OCI-LY1 (cell line): ENCODE data around the gene DRD4.

Experiments
- H2AFZ ChIP-seq: fragments of 200-600 bp; sonication (generic), shearing (Covaris generic); 2 replicates; pipeline ENCODE4 v1.6.0; 2014; ENCODE audit warnings: antibody characterized with exemption, mild to moderate bottlenecking, low read length
- H3F3A ChIP-seq: fragments of 200-600 bp; sonication (generic), shearing (Covaris generic); 2 replicates; pipeline ENCODE4 v1.6.0; 2014; ENCODE audit warnings: mild to moderate bottlenecking, antibody characterized with exemption, low read length, moderate library complexity; ENCODE audit not compliant: insufficient read depth
- H3K27ac ChIP-seq: fragments of 200-600 bp; sonication (generic); 2 replicates; pipeline ENCODE4 v1.5.1; 2014; ENCODE audit warnings: low read length, mixed run types, mild to moderate bottlenecking, low read depth; ENCODE audit not compliant: poor library complexity, severe bottlenecking
- H3K27me3 ChIP-seq: fragments of 200-600 bp; sonication (generic); 2 replicates; pipeline ENCODE4 v1.6.0; 2014; ENCODE audit warnings: antibody characterized with exemption, mild to moderate bottlenecking, low read length, moderate library complexity; ENCODE audit not compliant: insufficient read depth
- H3K36me3 ChIP-seq: fragments of 200-600 bp; sonication (generic); 2 replicates; pipeline ENCODE4 v1.6.1; 2014; ENCODE audit warnings: mild to moderate bottlenecking, antibody characterized with exemption, low read length, moderate library complexity, mixed read lengths; ENCODE audit not compliant: insufficient read depth
- H3K4me1 ChIP-seq: fragments of 200-600 bp; sonication (generic); 2 replicates; pipeline ENCODE4 v1.5.1; 2014; ENCODE audit warnings: mild to moderate bottlenecking, low read length, moderate library complexity; ENCODE audit not compliant: insufficient read depth, severe bottlenecking
- H3K4me2 ChIP-seq: fragments of 200-600 bp; sonication (generic), shearing (Covaris generic); 2 replicates; pipeline ENCODE4 v1.6.1; 2014; ENCODE audit warnings: low read length
- H3K4me3 ChIP-seq: fragments of 200-600 bp; sonication (generic); 2 replicates; pipeline ENCODE4 v1.5.1; 2014; ENCODE audit warnings: low read length, low read depth, mild to moderate bottlenecking, mixed read lengths; ENCODE audit not compliant: poor library complexity, severe bottlenecking
- H3K79me2 ChIP-seq: fragments of 200-600 bp; shearing (Covaris generic); 2 replicates; pipeline ENCODE4 v1.6.1; 2016; ENCODE audit warnings: mixed run types, low read length, mixed read lengths; ENCODE audit not compliant: insufficient read depth
- H3K9ac ChIP-seq: fragments of 200-600 bp; sonication (generic), shearing (Covaris generic); 2 replicates; pipeline ENCODE4 v1.6.1; 2014; ENCODE audit warnings: mild to moderate bottlenecking, low read length, mixed read lengths
- H3K9me2 ChIP-seq: fragments of 200-600 bp; sonication (generic), shearing (Covaris generic); 2 replicates; pipeline ENCODE4 v1.6.1; 2014; ENCODE audit warnings: low read depth, mild to moderate bottlenecking, low read length, mixed read lengths
- H3K9me3 ChIP-seq: fragments of 200-600 bp; shearing (Covaris generic); 2 replicates; pipeline ENCODE4 v1.6.1; 2014; ENCODE audit warnings: low read length, mixed read lengths
- H4K20me1 ChIP-seq: fragments of 200-600 bp; sonication (generic), shearing (Covaris generic); 2 replicates; pipeline ENCODE4 v1.6.0; 2016; ENCODE audit warnings: mild to moderate bottlenecking, low read length; ENCODE audit not compliant: insufficient read depth
- EZH2 ChIP-seq: fragments of 200-600 bp; sonication (generic), shearing (Covaris generic); IDR thresholded peaks from 2 replicates; pipeline ENCODE4 v1.8.0; 2017; ENCODE audit warnings: borderline replicate concordance, mixed run types, mild to moderate bottlenecking, antibody characterized with exemption, low read length, moderate library complexity, mixed read lengths
- TF ChIP-seq, protein P1 (sequence below): fragments of 200-600 bp; sonication (generic), shearing (Covaris generic); IDR thresholded peaks from 2 replicates; pipeline ENCODE4 v1.5.1; 2017; ENCODE audit warnings: mild to moderate bottlenecking, antibody characterized with exemption, low read length, moderate library complexity, mixed read lengths

The DRD4 gene

GRCh38 chr11:592918-593317 is 44.2 kb upstream of the DRD4 start:
- peaks cover 92% of the 10 kb centered on the region for H3K36me3 ChIP-seq
- no peaks in the 10 kb centered on the region for H3K27me3 ChIP-seq
- no peaks in the 10 kb centered on the region for H3K79me2 ChIP-seq
- H4K20me1 ChIP-seq: no peaks in the 10 kb centered on the region
- H3K4me3 ChIP-seq: no peak overlapping the region
- H3K9ac ChIP-seq: no peak overlapping the region
- H3K9me3 ChIP-seq: no peaks in the 10 kb centered on the region
- no peaks in the 10 kb centered on the region for H3K9me2 ChIP-seq
- no peak for TF ChIP-seq EZH2
- TF ChIP-seq, protein P1, sequence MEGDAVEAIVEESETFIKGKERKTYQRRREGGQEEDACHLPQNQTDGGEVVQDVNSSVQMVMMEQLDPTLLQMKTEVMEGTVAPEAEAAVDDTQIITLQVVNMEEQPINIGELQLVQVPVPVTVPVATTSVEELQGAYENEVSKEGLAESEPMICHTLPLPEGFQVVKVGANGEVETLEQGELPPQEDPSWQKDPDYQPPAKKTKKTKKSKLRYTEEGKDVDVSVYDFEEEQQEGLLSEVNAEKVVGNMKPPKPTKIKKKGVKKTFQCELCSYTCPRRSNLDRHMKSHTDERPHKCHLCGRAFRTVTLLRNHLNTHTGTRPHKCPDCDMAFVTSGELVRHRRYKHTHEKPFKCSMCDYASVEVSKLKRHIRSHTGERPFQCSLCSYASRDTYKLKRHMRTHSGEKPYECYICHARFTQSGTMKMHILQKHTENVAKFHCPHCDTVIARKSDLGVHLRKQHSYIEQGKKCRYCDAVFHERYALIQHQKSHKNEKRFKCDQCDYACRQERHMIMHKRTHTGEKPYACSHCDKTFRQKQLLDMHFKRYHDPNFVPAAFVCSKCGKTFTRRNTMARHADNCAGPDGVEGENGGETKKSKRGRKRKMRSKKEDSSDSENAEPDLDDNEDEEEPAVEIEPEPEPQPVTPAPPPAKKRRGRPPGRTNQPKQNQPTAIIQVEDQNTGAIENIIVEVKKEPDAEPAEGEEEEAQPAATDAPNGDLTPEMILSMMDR: no peak
- no peak overlapping the region for H2AFZ ChIP-seq
- H3F3A ChIP-seq: no peaks in the 10 kb centered on the region
- no peaks in the 10 kb centered on the region for H3K4me1 ChIP-seq
- no peak overlapping the region for H3K27ac ChIP-seq
- H3K4me2 ChIP-seq: no peak overlapping the region

DNA sequence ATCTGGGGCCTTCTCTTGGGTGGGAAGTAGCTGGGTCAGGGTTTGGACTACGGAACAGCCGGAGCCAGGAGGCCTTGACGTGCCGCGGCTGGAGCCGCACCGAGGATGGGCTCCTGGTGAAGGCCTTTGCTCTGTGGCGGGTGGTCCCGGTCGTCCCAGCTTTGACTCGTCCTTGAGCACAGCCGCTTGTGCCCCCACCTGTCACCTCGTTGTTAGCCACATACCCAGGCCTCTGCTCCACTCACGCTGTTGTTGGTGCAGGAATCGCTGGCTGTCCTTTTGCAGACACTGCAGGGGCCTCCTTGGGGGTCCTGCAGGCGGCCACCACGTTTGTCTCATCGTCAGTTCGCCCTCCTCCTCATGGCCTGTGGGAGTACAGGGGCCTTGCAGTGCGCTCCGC is 43.7 kb upstream of the DRD4 start:
- Histone ChIP-seq H3K4me2 (no peak overlapping the region), H3K27me3 (no peaks in the 10 kb centered on the region), H3K4me1 (no peaks in the 10 kb centered on the region), H2AFZ (no peak overlapping the region), H3K4me3 (no peak overlapping the region), H3K27ac (no peak overlapping the region), H3K36me3 (peaks cover 92% of the 10 kb centered on the region), H4K20me1 (no peaks in the 10 kb centered on the region), H3K9me3 (no peaks in the 10 kb centered on the region), H3K9me2 (no peaks in the 10 kb centered on the region), H3K9ac (no peak overlapping the region), H3F3A (no peaks in the 10 kb centered on the region), H3K79me2 (no peaks in the 10 kb centered on the region)
- no peak for TF ChIP-seq EZH2
- TF ChIP-seq, protein P1: no peak

DNA sequence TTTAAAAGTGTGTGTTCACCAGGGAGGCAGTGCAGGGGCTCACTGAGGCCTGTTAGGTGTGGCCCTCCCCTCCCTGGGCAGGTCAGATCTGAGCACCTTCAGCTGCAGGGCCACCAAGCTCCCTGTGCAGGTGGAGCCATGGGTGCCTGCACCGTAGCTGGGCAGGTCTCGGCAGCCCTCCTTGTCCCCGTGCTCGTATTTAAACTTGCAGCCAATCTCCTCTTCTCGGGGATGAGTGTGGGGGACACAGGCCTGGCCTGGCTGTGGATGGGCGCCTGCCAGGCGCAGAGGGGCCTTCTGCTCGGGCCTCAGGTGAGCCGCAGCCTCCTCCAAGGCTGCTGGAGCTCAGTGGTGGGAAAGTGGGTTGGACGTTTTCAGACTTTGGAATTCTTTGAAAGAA is 41.7 kb upstream of the DRD4 start:
- H3K36me3 ChIP-seq: peaks cover 88% of the 10 kb centered on the region
- TF ChIP-seq, protein P1: no peak
- TF ChIP-seq EZH2: no peak
- H3K9me2 ChIP-seq: no peaks in the 10 kb centered on the region
- no peak overlapping the region for H2AFZ ChIP-seq
- no peak overlapping the region for H3K9ac ChIP-seq
- H3K27ac ChIP-seq: no peak overlapping the region
- H3K4me1 ChIP-seq: no peaks in the 10 kb centered on the region
- H3K4me3 ChIP-seq: no peak overlapping the region
- no peaks in the 10 kb centered on the region for H3K9me3 ChIP-seq
- H3K27me3 ChIP-seq: no peaks in the 10 kb centered on the region
- no peaks in the 10 kb centered on the region for H3F3A ChIP-seq
- H3K4me2 ChIP-seq: no peak overlapping the region
- no peaks in the 10 kb centered on the region for H4K20me1 ChIP-seq
- no peaks in the 10 kb centered on the region for H3K79me2 ChIP-seq
